Measurements from ENCODE around the gene CCDC194. TPM values are rescaled to one million over a fixed set of nuclear protein-coding genes. Genes with fewer than 3 reads are reported as not detected.

The CCDC194 gene
- total RNA-seq, 1 experiment from 2014 or later, result not detected

GRCh38 chr19:17398902-17399527 is 5.0 kb upstream of the CCDC194 start:
- BruUV-seq (replicated peaks), result no TSS peak
- H3K4me3 ChIP-seq (ENCODE audit: low read depth, low read length, poor library complexity, severe bottlenecking), result no peak overlapping the region
- TF ChIP-seq CTCF (conservative IDR thresholded peaks at IDR 0.05; ENCODE audit: low read depth, low read length), result no peak
- TF ChIP-seq EZH2 (IDR thresholded peaks at IDR 0.05; ENCODE audit: borderline replicate concordance, low read depth, low read length, poor library complexity, severe bottlenecking), result no peak
- no peaks in the 10 kb centered on the region for H3K36me3 ChIP-seq (ENCODE audit: insufficient read depth, low read length, poor library complexity, severe bottlenecking)
- CTCF ChIA-PET, result no interaction called here
- no peak overlapping the region for H3K27ac ChIP-seq (ENCODE audit: low read depth, low read length, poor library complexity, severe bottlenecking)
- intact Hi-C loops (cut with micrococcal nuclease; ENCODE audit: unreplicated experiment), result no loop called here
- no peaks in the 10 kb centered on the region for H3K27me3 ChIP-seq (replicated peaks; ENCODE audit: insufficient read depth, low read depth, low read length, poor library complexity)
- peaks cover 4% of the 10 kb centered on the region for H3K4me1 ChIP-seq (ENCODE audit: insufficient read depth, low read length, poor library complexity, severe bottlenecking)
- DNase-seq (ENCODE audit: low spot score), result no peak
- no peaks in the 10 kb centered on the region for H3K9me3 ChIP-seq (ENCODE audit: low read depth, low read length, poor library complexity, severe bottlenecking)
- POLR2A ChIA-PET (ENCODE audit: low non-redundant PET), result no interaction called here

GRCh38 chr19:17394891-17395415 is 957 bp upstream of the CCDC194 start:
- H3K4me1 ChIP-seq (ENCODE audit: insufficient read depth, low read length, poor library complexity, severe bottlenecking), result peaks cover 5% of the 10 kb centered on the region
- BruUV-seq (replicated peaks), result no TSS peak
- DNase-seq (ENCODE audit: low spot score), result peak; percentile 84
- H3K27ac ChIP-seq (ENCODE audit: low read depth, low read length, poor library complexity, severe bottlenecking), result no peak overlapping the region
- H3K9me3 ChIP-seq (ENCODE audit: low read depth, low read length, poor library complexity, severe bottlenecking), result no peaks in the 10 kb centered on the region
- POLR2A ChIA-PET (ENCODE audit: low non-redundant PET), result no interaction called here
- H3K36me3 ChIP-seq (ENCODE audit: insufficient read depth, low read length, poor library complexity, severe bottlenecking), result no peaks in the 10 kb centered on the region
- H3K4me3 ChIP-seq (ENCODE audit: low read depth, low read length, poor library complexity, severe bottlenecking), result no peak overlapping the region
- intact Hi-C loops (cut with micrococcal nuclease; ENCODE audit: unreplicated experiment), result loop anchor here (2.0 kb wide), 1 partner anchor 72 kb away; no protein-coding TSS in a partner anchor
- no peaks in the 10 kb centered on the region for H3K27me3 ChIP-seq (replicated peaks; ENCODE audit: insufficient read depth, low read depth, low read length, poor library complexity)
- CTCF ChIA-PET, result interaction anchor here (1.5 kb wide), 1 partner anchor 538 kb away, joined by 3 read pairs; the partner anchor contains the start of gene CCDC124
- no peak for TF ChIP-seq EZH2 (IDR thresholded peaks at IDR 0.05; ENCODE audit: borderline replicate concordance, low read depth, low read length, poor library complexity, severe bottlenecking)
- TF ChIP-seq CTCF (conservative IDR thresholded peaks at IDR 0.05; ENCODE audit: low read depth, low read length), result peak; percentile 82

GRCh38 chr19:17393002-17393401 is 994 bp downstream of the CCDC194 start:
- ChIA-PET CTCF (interaction anchor here (1.4 kb wide), 1 partner anchor 73 kb away, joined by 3 read pairs; no protein-coding TSS in a partner anchor), POLR2A (ENCODE audit: low non-redundant PET) (no interaction called here)
- TF ChIP-seq EZH2 (IDR thresholded peaks at IDR 0.05; ENCODE audit: borderline replicate concordance, low read depth, low read length, poor library complexity, severe bottlenecking), result no peak
- TF ChIP-seq CTCF (conservative IDR thresholded peaks at IDR 0.05; ENCODE audit: low read depth, low read length), result no peak
- intact Hi-C loops (cut with micrococcal nuclease; ENCODE audit: unreplicated experiment), result no loop called here
- no peaks in the 10 kb centered on the region for H3K27me3 ChIP-seq (replicated peaks; ENCODE audit: insufficient read depth, low read depth, low read length, poor library complexity)
- H3K27ac ChIP-seq (ENCODE audit: low read depth, low read length, poor library complexity, severe bottlenecking), result no peak overlapping the region
- no peak for DNase-seq (ENCODE audit: low spot score)
- H3K4me3 ChIP-seq (ENCODE audit: low read depth, low read length, poor library complexity, severe bottlenecking), result no peak overlapping the region
- H3K36me3 ChIP-seq (ENCODE audit: insufficient read depth, low read length, poor library complexity, severe bottlenecking), result no peaks in the 10 kb centered on the region
- no peaks in the 10 kb centered on the region for H3K9me3 ChIP-seq (ENCODE audit: low read depth, low read length, poor library complexity, severe bottlenecking)
- no TSS peak for BruUV-seq (replicated peaks)
- peaks cover 5% of the 10 kb centered on the region for H3K4me1 ChIP-seq (ENCODE audit: insufficient read depth, low read length, poor library complexity, severe bottlenecking)
